NCI-H446 (cell line): ENCODE data around the gene DPYSL3.

Experiments used
- DNase-seq, 2 experiments: peaks; one replicate each; lab custom pipeline; 2025; lab: John Stamatoyannopoulos, UW

The DPYSL3 gene

DNA sequence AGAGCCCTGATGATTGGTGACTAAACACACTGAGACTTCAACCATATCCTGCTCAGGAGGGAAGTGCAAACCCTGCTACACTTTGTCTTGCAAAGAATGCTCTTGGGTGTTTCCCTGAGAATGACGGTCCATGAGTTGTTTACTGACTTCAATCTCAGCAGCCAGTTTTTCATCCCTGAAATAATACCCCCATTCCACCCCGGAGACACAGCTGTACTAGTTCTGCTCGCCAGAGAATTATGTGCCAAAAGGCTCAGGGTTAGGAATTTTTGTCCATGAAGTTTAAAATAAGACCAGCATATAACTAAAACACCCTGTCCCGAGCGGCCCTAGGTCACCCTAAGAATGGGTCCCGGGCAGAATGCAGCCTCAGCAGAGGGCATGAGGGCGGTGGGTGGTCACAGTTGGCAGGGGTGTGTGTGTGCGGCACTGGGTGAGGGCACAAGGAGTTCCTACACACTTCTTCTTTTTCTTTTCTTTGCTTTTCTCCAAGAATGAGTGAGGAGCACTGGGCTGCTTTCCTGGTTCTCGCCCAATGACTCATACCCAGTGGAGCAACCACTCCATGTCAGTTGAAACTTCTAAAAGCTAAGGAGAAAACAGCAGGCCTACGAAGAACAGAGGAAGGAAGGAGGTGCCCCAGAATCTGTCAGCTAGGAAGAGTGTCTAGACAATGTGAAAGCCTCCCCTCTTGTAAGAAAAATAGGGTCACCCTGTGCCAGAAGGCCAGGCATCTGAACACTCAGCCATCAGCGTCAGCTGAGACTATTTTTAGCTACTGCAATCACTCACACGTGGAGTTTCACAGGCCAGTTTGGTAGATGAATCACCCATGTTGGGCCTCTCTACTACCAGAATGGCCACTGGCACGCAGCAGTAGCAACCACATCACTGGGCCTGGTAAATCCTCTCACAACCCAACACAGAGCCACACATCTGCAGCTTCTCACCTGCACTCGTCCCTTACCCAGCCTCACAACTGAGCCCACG is 105.9 kb downstream of the DPYSL3 start:
- DNase-seq: peak in 1 of 2 experiments; percentile 27

DNA sequence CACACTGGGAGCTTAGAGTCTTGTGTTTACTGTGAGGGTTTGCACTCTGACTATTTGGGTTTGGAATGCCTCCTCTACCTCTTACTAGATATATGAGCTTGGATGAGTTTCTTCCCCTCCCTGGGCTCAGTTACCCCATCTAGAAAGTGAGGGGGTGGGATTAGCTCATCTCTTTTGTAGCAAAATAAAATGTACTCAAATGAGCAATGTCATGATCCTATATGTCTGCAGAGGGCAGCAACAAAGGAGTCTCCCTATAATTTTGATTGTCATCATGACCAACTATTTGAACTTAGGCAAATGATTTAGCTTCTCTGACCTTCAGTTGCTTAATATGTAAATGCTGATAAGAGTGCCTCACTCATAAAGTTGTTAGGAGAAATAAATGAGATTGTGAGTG is 109.0 kb downstream of the DPYSL3 start:
- no peak for DNase-seq

DNA sequence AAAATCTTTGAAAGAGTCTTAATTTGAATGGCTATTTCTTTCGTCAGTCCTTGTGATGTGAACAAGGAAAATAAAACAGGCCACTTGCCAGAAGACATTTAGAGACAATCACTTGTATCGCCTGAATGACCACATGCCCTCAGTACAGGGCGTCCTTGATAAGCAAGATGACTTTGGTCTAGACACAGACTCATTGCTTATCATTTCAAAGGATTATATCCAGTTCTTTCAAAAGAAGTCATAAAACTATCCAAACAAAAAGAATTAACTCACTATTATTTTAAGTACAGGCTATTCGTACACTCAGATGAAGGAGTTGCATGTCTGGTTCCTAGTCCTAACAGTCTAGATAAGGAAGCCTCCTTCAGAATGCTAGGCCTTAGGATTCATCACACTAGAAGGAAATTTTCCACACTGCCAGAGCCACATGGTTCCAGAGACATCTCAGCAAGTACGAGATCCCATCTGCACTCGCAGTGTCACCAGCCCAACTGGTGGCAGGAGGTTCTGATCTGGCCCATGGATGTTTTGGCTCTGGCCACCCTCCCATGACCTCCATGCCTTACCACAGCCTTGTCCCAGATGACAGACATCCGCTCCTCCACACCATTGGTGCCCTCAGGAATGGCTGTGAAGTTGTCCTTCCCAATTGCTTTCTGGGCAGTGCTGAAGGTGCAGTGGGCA is 109.6 kb downstream of the DPYSL3 start:
- no peak for DNase-seq

DNA sequence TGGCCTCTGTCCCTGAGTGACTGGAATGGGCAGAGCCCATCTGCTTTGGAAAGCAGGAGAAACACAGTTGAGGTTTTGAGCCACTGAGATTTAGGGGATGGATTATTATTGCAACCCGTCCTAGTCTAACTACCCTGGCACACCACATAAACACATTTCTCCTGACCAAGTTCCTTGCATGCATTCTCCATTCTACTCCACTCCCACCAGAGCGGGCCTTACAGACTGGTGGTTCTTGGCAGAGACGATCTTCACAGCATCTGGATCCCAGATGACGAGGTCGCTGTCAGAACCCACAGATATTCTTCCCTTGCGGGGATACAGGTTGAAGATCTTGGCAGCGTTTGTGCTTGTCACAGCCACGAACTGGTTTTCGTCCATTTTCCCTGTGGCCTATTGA is 111.0 kb downstream of the DPYSL3 start:
- no peak for DNase-seq

DNA sequence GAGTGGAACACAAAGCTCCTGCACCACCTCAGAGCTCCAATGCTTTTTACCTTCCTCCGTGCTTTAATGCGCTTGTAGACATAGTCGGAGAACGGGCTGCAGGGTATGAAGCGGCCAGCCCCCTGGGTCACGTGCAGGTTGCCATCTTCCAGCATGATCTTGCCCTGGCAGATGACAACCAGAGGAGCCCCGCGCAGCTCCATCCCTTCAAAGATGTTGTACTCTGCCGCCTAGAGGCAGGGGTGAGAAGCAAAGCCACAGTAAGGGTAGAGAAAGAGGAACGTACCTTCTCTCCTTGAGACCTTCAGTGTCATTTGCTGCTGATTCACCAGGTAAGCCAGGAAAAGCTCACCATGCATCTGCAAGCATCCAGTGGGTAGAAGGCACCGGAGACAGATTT is 112.3 kb downstream of the DPYSL3 start:
- DNase-seq: no peak

DNA sequence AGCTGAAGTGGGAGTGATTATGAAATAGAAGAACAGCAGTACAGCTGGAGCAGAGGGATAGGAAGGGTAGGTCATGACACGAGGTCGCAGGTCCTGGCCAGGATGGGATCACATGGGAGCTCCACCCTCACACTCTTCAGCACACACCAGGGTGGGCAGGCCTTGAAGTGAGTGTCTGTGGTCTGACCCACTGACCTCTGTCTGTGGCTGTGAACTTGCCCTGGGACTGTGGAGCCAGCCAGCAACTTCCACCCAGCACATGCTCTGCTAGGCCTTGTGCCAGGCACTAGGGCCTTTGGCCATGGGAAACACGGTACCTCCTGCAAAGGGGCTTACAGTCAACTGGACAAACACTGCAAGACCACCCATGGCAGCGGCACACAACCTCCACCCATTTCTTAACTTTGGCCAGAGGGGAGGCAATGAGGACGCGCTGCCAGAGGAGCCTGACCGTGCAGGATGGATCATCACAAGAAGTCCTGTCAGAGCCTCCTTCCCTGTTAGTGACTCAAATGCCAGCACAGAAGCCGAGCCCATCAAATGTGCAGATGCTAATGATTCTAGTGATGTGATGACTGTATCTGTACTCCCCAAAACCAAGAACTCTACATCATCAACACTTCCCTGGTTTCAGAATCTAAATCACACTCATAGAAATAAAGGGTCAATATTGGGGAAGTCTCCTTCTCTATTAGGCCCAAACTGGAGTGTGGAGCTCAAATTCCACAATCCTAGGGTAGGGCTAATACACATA is 113.6 kb downstream of the DPYSL3 start:
- no peak for DNase-seq

DNA sequence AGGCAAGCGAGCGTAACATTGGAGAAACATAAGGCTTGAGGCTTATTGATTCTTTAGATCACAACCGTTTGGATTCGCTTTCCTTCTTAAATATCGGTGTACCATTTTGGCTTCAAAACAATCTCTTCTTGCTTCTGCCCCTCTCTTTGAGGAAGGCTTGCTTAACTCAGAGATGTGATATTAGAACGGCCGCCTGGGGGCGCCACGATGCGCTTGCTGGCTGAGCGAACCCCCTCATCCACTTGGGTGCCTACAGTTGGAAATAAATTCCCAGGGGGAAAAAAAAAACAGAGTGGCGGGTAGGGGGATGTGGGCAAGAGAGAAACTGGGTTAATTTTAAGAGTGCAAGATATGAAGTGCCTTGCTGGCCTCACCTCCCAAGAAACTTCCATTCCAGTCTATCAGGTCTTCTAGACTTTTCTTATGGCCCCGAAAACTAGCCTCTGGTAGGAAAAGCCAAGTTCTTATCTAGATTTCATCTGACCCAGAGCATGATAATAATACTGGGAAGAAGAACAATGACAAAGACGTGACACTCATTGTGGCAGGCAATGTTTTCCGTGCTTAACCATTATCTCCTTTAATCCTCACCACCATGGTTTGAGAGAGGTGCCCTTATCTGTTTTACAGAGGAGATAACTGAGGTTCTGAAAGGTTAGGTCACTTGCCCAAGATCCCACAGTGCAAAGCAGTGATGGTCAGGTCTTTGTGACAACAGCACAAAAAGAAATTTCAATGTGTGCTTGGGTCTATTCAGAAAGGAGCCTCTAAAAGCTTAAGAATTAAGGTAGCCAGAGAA is 115.8 kb downstream of the DPYSL3 start:
- no peak for DNase-seq

DNA sequence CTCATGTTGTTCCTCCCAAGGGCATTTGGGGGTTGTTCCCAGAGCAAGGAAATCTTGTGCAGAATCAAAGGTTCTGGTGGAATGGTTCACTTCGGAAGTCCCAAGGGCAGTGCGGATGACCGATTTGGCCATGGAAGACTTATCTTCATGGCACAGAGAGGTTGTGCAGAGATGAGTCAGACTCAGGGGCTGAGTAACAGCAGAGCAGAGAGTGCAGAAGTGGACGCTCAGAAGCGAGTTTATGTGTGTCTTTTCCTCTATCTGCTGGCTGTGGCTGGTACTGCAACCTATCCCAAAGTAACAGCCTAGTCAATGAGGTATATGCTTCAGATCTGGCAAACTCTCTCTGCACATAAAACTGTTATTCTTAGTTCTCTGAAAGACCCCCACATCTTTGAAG is 118.1 kb downstream of the DPYSL3 start:
- peak; percentile 48 to 55 for DNase-seq

DNA sequence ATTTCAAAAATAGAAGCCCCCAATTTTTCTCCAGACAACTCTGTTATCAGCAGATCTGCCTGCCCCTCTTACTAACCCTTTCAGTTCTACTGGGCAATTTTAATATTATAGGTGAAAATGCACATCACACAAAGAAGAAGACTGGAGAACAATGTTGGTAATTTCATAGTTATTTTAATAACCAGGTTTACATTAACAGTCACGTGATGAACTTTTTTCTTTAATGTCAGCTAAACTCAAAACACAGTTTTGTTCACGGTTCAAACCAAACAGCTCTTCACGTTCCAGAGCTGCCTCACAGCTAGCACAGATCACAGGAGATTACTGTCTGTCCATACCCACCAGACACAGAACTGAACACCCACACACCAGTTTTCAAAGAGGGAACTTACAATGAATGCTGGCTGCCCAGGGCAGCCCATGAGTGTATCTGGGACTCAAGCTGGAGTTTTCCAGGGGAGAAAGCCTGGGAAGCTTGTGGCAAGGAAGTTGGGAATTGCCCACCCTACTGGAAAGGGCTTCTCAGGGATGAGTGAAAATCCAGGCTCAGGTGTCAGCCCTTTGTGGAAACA is 119.1 kb downstream of the DPYSL3 start:
- no peak for DNase-seq

DNA sequence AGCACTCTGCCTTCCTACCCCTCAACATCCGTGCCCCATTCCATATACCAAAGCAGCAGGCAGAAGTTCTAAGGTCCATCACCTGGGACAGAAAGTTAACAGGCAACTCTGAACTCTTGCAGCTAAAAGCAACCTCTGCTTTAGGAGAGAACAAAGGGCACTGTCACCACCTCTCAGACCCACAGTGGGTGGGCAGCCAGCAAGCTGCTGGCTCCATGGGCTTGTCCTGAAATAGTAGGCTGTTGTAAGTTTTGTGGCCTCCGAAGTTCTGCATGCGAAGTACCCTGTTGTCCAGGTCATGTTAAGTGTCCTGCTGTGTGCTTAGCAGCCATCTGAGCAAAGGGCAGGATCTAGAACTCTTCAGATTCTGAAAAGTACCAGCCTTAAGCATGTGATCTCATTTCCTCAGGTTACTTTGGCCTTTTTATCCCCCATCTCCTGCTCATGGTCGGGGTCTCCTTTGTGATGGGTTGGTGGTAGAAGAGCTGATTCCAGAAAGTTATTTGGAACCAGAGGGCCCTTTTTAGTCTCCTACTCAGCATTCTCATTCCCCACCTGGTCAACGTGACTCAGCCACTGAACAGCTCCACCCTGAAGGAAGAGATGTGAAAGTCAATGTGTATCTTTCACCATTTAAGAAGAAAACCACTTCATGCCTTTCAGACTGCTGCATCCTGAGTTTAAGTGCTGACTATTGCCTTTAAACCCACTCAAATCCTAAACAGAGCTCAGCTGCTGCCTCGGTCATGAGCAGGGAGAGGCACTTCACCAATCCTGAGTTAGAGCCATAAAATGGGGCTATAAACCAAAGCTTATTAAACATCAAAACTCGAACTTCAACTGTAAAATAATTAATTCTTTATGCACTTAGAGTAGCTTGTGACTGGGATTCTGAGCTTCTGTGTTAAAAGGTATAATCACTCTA is 121.4 kb downstream of the DPYSL3 start:
- DNase-seq: no peak

DNA sequence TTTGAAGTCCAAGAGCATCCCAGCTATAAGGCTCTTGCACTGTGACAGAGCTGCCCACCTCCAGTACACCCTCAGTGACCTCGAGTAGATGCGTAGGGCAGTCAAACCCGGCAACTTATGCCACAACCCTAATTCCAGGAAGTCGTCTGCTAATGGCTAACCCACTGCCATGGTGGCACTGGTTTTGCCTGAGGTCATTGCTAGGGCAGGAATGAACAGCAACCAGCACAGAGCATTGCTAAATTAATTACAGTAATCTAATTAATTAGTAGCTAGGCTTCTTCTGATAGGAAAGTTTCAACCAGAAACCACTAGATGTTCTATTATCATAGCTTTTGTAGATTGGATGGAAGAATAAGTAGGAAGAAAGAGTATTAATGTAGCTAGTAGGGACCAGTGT is 122.8 kb downstream of the DPYSL3 start:
- DNase-seq: no peak

DNA sequence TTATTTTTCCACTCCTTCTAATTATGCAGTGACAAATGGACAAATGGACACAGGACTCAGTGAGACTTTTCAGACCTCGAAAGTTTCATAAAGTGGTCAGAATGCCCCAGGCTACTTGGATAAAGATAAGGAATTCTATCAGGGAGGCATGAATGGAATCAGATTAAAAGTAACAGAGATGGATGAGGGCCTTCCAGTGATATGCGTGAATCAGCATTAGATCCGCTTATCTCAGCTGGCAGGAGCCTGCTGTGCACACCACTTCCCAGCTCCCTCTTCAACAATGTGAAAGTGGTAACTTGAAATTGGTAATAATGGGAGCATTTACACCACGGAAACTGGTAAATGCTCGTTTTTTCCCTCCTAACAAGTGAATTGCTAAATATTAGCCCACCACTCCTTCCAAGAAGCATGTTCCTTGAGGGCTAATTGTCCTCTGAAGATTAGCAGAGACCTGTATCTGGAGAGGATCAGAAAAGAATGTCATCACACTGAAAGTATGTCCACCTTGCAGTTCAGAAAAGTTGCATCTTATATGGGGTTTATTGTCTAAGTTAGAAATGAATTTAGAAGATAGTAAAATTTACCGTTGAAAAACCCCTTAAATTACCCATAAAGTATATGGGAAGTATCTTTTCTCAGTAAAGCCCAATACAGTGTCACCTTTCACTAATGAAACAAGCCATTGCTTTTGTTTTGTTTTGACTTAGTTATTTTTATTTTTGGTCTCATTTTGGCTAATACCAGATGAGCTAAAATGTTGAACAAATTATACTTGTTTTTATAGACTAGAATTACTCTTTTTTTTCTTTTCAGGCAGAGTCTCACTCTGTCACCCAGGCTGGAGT is 125.3 kb downstream of the DPYSL3 start:
- no peak for DNase-seq

DNA sequence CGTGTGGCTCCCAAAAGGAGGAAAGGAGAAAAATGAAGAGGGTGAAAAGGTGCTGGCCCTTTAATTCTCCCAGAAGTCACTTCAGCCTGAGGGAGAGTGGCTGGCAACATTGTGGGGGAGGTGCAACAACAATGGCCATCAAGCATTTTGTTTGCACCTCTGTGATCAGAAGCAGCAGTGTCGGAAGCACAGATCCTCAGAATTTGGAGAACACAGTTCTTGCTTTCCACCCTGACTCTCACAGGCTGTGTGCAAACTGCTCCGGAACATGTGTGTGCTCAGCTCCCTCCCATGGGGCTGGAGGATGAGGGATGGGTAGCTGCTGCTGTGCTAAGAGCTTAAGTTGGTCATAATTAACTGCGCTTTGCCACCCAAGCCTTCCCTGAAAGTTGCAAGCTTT is 127.1 kb downstream of the DPYSL3 start:
- DNase-seq: no peak

DNA sequence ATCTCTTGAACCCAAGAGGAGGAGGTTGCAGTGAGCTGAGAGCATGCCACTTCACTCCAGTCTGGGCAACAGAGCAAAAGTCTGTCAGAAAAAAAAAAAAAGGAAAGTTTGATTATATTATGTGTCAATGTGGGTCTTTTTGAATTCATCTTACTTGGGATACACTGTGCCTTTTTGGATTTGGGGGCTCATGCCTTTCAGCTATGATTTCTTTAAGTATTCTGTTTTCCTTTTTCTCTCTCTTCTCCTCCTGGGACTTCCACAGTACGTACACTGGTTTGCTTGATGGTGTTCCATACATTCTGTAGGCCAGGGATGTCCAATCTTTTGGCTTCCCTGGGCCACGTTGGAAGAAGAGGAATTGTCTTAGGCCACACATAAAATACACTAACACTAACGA is 128.3 kb downstream of the DPYSL3 start:
- DNase-seq: no peak

DNA sequence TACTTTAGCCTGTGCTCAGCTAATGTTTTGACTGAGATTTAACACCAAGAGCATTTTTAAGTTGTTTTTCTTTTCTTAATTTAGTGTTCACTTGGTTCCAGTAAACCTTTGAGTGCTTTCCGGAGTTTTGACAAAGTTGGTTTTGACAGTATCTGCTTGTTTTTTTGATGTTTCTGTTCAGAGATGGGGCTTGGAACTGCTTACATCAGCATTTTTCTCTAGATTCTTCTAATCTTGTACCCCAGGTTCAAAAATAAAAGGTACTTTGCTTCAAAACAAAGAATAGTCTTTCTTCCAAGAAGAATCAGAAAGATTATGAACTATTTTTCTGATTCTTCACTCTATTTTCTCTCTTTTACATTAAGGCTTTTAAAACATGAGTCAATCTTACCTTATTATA is 132.2 kb downstream of the DPYSL3 start:
- DNase-seq: no peak

DNA sequence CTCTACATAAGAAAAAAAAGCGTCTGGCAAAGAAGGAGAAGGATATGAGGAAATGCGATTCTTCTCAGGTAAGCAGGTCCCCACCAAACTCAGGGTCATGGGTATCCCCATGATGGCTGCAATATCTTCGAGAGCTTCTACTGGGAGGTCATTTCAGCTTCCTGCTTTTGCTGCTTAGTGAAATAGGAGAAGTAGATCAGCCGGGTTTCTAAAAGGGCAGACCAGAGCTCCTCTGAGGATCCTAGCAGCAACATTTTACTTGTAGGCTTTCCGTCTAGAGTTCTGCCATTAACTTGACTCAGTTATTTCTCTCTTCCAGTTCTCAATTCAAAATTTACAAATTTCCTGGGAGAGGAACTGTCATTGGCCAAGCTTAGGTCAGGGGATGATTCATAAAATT is 134.7 kb downstream of the DPYSL3 start:
- no peak for DNase-seq

DNA sequence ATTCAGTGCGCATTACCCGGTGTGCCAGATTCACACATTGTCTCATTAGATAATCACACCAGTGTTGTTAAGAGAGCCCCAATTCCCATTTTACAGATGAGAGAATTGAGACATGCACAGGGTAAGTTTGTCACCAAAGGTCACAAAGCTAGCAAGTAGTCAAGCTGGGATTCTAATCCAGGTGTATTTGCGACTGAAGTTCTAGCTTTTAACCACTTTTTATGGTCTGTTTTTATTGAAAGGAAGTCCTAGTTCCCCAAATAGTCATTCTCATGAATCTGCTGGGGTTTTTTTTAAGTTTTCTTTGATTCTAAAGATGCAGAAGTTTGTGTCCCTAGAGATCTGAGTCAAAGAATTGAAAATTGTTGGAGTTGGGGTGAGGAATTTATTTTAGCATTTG is 136.5 kb downstream of the DPYSL3 start:
- no peak for DNase-seq

DNA sequence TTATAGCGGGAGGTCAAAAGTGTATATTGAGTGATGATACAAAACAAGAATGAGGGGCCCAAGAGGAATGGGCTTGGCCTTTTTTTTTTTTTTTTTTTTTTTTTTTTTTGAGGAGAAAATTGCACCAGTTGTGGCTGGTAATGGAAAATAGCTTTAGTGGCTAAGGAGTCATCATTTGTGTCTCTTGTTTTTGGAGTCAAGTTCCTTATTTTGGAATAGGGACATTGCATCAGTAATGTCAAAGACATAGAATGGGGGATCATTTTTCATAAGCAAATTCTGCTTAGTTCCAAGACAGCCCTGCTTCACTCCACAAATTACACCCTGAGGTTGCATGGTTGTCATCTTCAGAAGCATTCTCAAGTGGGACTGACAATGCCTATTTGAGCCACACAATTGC is 137.7 kb downstream of the DPYSL3 start:
- no peak for DNase-seq

DNA sequence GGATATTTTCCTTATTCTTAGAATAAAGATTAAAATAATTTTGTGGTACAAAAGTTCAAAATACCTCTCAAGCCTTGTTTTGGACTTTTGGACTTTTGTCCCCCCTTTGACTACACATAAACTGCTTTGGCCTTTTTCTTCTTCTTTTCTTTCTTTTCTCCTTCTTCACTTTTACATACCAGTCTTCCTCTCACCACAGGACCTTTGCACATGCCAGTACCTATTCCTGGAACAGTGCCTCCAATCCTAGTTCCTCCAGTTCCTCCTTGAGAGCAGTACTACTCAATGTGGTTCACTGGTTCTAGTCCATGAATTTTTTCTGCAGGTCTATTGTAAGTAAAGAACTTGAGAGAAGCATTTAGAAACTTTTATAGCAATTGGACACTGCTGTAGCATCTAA is 138.6 kb downstream of the DPYSL3 start:
- no peak for DNase-seq
